ENCODE measurements around the gene ATF6.

ATF6 gene

DNA sequence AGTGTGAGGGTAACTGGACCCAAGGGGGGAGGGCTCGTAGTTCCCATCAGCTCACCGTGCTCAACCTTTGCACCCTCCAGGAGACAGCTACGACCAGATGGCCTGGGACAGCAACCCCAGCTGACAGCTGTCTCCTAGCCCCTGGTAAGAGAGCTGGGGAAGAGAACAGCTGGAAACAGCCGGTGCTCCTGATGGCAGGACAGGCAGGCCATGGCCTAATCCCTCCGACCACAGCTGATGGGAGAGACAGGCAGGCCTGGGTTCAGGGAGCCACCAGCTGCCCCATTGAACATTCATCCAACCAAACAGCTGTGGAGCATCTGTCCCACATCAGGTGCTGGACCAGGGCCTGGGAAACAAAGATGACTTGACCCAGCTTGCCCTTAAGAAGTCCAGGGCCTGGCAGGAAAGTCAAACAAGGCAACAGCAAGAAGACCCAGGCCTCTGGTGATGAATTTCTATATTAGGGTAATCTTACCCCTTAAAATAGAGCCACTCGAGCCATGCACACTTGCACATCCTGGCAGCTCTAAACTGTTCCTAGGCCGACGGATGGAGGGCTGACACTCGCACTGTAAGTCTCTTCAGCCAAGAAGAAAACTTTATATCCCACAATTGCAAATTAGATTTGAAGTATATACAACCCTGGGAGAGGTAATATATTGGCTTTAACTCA, 245.4 kb downstream of the ATF6 start:
- DNase-seq = no peak
- Histone ChIP-seq H3K9ac (ENCODE audit: low read length) (no peak overlapping the region), H3F3A (ENCODE audit: insufficient read depth, low read length) (no peaks in the 10 kb centered on the region), H3K9me2 (replicated peaks; ENCODE audit: insufficient read depth, low read length) (no peaks in the 10 kb centered on the region), H4K20me1 (ENCODE audit: insufficient read depth, low read length) (no peaks in the 10 kb centered on the region), H3K79me2 (ENCODE audit: low read length) (no peaks in the 10 kb centered on the region), H3K9me3 (replicated peaks; ENCODE audit: insufficient read depth, low read length) (no peaks in the 10 kb centered on the region), H3K36me3 (replicated peaks; ENCODE audit: insufficient read depth, low read length) (no peaks in the 10 kb centered on the region), H2AFZ (ENCODE audit: low read length) (no peak overlapping the region), H3K27me3 (replicated peaks; ENCODE audit: insufficient read depth, low read length) (no peaks in the 10 kb centered on the region), H3K4me2 (ENCODE audit: low read depth, low read length) (no peak overlapping the region), H3K27ac (ENCODE audit: low read length) (no peak overlapping the region), H3K4me3 (ENCODE audit: low read length) (no peak overlapping the region), H3K4me1 (ENCODE audit: low read length) (no peaks in the 10 kb centered on the region)
- no peak for TF ChIP-seq EZH2phosphoT487 (IDR thresholded peaks at IDR 0.05; ENCODE audit: low read length)
- TF ChIP-seq EZH2 (optimal IDR thresholded peaks at IDR 0.05; ENCODE audit: low read depth, low read length) = no peak
- TF ChIP-seq CTCF (IDR thresholded peaks at IDR 0.05; ENCODE audit: low read length) = no peak

- no peaks in the 10 kb centered on the region for H3K36me3 ChIP-seq (replicated peaks; ENCODE audit: insufficient read depth, low read length)
- no peak for DNase-seq
- no peaks in the 10 kb centered on the region for H3K9me2 ChIP-seq (replicated peaks; ENCODE audit: insufficient read depth, low read length)
- TF ChIP-seq EZH2 (optimal IDR thresholded peaks at IDR 0.05; ENCODE audit: low read depth, low read length) (no peak), EZH2phosphoT487 (IDR thresholded peaks at IDR 0.05; ENCODE audit: low read length) (no peak), CTCF (IDR thresholded peaks at IDR 0.05; ENCODE audit: low read length) (no peak)
- H3K27me3 ChIP-seq (replicated peaks; ENCODE audit: insufficient read depth, low read length) = no peaks in the 10 kb centered on the region
- no peaks in the 10 kb centered on the region for H3F3A ChIP-seq (ENCODE audit: insufficient read depth, low read length)
- H3K4me3 ChIP-seq (ENCODE audit: low read length) = no peak overlapping the region
- H3K4me2 ChIP-seq (ENCODE audit: low read depth, low read length) = no peak overlapping the region
- H2AFZ ChIP-seq (ENCODE audit: low read length) = no peak overlapping the region
- no peak overlapping the region for H3K9ac ChIP-seq (ENCODE audit: low read length)
- no peaks in the 10 kb centered on the region for H3K79me2 ChIP-seq (ENCODE audit: low read length)
- H4K20me1 ChIP-seq (ENCODE audit: insufficient read depth, low read length) = no peaks in the 10 kb centered on the region
- no peaks in the 10 kb centered on the region for H3K4me1 ChIP-seq (ENCODE audit: low read length)
- no peak overlapping the region for H3K27ac ChIP-seq (ENCODE audit: low read length)
- H3K9me3 ChIP-seq (replicated peaks; ENCODE audit: insufficient read depth, low read length) = no peaks in the 10 kb centered on the region
Measured at GRCh38 chr1:162013289-162013688, 247.2 kb downstream of the ATF6 start.

All from MM.1S (cell line).